MM.1S (cell line): ENCODE data around the gene EREG.

ENCODE experiments used
- EZH2 ChIP-seq: fragments of 300-600 bp; sonication (generic); optimal IDR thresholded peaks from 2 replicates; pipeline ENCODE3; 2017; ENCODE audit warnings: low read depth, mild to moderate bottlenecking, antibody characterized with exemption, low read length, mixed read lengths
- EZH2phosphoT487 ChIP-seq: fragments of 300-600 bp; sonication (generic); IDR thresholded peaks from 2 replicates; pipeline ENCODE4 v1.6.1; 2018; ENCODE audit warnings: antibody characterized with exemption, low read length
- TF ChIP-seq, protein P1 (sequence below): fragments of 300-600 bp; sonication (generic); IDR thresholded peaks from 2 replicates; pipeline ENCODE4 v1.5.1; 2016; ENCODE audit warnings: antibody characterized with exemption, low read length, mixed read lengths

DNA sequence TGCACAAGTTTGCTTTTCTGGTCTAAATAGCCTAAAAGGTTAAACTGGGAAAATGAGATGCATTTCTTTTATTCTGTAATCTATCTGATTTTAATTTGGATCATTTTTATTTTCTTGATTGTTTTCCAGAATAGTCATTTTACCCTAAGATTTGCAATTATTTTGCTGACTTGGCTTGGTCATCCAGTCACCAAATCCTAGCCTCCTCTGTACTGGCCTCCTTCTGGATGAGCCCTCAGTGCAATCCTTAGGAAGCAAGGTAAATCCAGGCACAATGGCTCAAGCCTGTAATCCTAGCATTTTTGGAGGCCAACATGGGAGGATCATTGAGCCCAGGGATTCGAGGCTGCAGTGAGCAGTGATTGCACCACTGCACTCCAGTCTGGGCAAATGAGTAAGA lies 9.2 kb downstream of the EREG start:
- TF ChIP-seq EZH2 (no peak), EZH2phosphoT487 (no peak)
- TF ChIP-seq, protein P1, sequence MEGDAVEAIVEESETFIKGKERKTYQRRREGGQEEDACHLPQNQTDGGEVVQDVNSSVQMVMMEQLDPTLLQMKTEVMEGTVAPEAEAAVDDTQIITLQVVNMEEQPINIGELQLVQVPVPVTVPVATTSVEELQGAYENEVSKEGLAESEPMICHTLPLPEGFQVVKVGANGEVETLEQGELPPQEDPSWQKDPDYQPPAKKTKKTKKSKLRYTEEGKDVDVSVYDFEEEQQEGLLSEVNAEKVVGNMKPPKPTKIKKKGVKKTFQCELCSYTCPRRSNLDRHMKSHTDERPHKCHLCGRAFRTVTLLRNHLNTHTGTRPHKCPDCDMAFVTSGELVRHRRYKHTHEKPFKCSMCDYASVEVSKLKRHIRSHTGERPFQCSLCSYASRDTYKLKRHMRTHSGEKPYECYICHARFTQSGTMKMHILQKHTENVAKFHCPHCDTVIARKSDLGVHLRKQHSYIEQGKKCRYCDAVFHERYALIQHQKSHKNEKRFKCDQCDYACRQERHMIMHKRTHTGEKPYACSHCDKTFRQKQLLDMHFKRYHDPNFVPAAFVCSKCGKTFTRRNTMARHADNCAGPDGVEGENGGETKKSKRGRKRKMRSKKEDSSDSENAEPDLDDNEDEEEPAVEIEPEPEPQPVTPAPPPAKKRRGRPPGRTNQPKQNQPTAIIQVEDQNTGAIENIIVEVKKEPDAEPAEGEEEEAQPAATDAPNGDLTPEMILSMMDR = no peak
